ENCODE measurements around the gene SPPL2B.

Gene SPPL2B

DNA sequence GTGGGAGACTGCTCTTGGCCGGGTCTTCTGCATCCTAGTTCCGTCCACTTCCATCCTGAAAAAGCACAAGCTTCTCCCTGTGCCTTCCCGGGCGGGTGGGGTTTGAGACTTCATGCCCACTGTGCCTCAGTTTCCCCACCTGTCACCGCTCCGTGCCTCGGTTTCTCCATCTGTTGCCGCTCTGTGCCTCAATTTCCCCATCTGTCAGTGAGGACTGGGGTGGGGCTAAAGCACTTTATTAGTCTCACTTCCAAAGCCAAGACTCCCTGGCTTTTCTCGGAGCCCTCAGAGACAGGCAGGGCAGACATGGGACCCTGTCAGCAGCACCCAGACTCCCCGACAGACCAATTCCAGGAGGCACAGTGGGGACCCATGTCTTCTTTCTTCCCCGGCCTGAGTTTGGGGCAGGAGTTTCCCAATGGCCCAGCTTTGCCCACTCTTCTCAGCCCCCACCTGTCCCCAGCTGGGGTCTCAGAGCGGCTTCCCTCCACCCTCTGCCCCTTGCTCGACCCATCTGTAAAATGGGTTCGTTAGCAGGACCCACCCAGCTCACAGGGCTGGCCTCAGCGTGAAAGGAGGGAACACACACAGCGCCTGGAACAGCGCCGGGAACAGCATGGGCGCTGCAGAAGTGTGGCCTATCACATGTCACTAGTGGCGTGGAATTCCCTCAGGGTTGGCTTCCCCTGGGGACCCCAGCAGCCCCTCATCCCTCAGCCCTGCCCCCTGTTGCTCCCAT, 41.9 kb upstream of the SPPL2B start:
- no peak for DNase-seq (ENCODE audit: low read depth)
- no peak overlapping the region for H3K4me3 ChIP-seq (replicated peaks; ENCODE audit: low read depth, low read length)
- TF ChIP-seq, protein P1, sequence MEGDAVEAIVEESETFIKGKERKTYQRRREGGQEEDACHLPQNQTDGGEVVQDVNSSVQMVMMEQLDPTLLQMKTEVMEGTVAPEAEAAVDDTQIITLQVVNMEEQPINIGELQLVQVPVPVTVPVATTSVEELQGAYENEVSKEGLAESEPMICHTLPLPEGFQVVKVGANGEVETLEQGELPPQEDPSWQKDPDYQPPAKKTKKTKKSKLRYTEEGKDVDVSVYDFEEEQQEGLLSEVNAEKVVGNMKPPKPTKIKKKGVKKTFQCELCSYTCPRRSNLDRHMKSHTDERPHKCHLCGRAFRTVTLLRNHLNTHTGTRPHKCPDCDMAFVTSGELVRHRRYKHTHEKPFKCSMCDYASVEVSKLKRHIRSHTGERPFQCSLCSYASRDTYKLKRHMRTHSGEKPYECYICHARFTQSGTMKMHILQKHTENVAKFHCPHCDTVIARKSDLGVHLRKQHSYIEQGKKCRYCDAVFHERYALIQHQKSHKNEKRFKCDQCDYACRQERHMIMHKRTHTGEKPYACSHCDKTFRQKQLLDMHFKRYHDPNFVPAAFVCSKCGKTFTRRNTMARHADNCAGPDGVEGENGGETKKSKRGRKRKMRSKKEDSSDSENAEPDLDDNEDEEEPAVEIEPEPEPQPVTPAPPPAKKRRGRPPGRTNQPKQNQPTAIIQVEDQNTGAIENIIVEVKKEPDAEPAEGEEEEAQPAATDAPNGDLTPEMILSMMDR (IDR thresholded peaks at IDR 0.05; ENCODE audit: low read length, missing control alignments) = no peak

DNA sequence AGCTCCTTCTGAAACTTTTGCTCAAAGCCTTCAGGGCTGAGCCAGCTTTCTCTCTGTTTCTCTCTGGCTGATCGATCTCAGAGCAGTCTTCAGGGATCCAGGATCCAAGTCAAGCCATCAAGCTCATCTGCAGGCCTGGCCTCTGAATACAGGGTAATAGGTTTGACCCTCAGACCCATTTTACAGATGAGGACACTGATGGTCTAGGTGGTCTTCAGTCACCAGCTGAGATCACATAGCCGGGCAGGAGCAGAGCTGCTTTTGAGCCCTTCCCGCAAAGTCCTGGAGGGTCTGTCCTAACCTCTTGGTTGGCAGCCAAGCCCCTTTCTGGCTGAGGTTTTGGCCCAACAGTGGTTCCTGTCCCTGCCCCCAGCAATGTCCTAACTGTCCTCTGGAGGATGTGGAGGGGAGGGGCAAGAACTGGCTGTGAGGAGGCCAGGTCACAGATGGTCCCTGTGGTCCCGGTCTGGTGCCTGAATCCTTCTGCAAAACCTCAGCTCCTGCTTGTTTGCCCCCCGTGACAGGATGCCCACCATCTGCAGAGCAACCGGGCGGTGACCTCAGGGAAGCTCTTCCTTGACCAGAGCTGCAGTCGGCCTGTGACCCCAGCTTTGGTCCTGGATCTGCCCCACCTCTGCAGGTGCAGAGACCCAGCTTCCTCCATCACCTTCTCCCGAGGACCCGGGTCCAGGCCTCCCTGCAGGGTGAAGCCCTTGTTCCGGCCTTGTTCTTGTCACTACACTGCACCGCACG, 40.7 kb upstream of the SPPL2B start:
- no peak overlapping the region for H3K4me3 ChIP-seq (replicated peaks; ENCODE audit: low read depth, low read length)
- TF ChIP-seq, protein P1 (IDR thresholded peaks at IDR 0.05; ENCODE audit: low read length, missing control alignments) = no peak
- no peak for DNase-seq (ENCODE audit: low read depth)

DNA sequence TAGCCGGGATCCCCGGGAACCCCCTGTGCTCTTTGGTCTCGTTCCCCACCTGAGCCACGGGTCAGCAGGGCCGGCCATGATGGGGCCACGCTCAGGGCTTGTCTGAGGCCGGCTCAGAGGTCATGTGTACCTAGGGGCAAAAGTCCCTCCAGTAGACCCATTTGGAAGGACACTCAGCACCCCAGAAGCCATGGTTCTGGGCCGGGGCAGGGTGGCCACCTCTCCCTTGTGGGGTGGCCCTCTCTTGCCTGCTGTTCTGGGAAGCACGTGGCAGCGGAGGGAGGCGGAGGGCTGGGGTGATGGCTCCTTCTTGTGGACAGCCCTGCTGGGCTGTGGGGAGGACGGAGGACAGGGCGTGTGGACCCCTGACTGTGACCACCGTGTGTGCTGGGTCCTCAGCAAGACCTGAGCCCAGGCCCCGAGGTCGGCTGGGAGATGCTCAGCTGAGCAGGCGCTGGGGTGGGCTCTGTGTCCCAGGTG, 40.1 kb upstream of the SPPL2B start:
- no peak for DNase-seq (ENCODE audit: low read depth)
- no peak overlapping the region for H3K4me3 ChIP-seq (replicated peaks; ENCODE audit: low read depth, low read length)
- TF ChIP-seq, protein P1 (IDR thresholded peaks at IDR 0.05; ENCODE audit: low read length, missing control alignments) = no peak

DNA sequence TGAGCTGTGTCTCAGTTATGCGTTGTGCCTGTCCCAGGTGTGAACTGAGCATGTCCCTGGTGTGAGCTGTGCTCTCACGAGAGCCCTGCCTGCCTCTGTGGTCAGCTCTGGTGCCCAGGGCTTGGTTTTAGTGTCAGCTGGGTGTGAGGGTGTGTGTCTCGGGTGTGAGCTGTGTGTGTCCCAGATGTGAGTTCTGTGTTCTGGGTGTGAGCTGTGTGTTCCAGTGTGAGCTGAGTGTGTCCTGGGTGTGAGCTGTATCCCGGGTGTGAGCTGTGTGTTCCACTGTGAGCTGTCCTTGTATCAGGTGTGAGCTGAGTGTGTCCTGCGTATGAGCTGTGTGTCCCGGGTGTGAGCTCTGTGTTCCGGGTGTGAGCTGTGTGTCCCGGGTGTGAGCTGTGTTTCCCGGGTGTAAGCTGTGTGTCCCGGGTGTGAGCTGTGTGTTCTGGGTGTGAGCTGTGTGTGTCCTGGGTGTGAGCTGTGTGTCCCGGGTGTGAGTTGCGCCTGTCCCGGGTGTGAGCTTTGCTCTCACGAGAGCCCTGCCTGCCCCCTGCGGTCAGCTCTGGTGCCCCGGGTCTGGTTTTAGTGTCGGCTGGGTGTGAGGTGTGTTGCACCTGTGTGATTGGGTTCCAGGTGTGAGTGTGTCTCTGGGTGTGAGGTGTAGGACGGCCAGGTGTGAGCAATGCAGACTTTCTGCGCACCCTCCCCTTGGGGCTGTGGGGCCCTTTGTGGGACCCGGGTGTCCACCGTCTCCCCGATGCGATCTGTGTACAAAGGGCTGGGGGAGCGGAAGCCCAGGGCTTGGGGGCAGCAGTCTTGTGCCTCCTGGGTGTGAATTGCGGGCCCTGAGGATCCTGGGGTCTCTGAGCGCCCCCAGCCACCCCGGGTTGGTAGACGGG, 39.4 kb upstream of the SPPL2B start:
- H3K4me3 ChIP-seq (replicated peaks; ENCODE audit: low read depth, low read length) = no peak overlapping the region
- no peak for DNase-seq (ENCODE audit: low read depth)
- TF ChIP-seq, protein P1 (IDR thresholded peaks at IDR 0.05; ENCODE audit: low read length, missing control alignments) = no peak

DNA sequence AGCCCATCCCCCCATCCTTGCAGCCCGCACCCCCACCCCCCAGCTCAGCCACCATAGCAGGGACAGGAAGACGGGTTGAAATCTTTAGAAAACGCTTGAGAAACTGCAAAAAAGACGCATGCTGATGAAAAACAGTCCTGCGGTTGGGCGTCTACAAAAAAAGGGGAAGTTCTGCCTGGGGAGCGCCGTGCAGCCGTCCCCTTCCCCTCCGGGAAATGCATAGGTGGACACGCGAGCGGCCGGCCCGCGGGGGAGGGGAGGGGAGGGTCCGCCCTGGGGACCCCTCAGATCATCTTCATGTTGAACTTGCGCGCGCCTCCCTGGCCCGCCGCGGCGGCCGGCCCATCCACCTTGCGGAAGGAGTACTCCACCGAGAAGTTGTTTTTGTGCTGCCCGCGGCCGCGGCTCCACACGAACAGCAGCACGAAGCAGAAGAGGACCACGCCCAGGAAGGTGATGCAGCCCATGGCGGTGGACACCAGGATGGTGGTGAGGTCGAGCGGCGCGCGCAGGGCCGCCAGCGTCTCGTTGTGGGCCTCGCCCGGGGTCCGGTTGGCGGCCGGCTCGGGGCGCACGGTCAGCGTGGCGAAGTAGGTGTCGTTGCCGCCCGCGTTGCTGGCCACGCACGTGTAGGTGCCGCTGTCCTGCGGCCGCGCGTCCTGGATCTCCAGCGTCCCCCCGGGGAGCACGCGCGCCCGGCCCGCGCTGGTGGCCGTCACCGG, 38.6 kb upstream of the SPPL2B start:
- TF ChIP-seq, protein P1 (IDR thresholded peaks at IDR 0.05; ENCODE audit: low read length, missing control alignments) = no peak
- no peak for DNase-seq (ENCODE audit: low read depth)
- H3K4me3 ChIP-seq (replicated peaks; ENCODE audit: low read depth, low read length) = no peak overlapping the region

Measured in fibroblast of pulmonary artery (primary cell).